Heart right ventricle (tissue), 16 donors: ENCODE data around the gene PCDHGB4. TPM values are rescaled to one million over a fixed set of nuclear protein-coding genes. Genes with fewer than 3 reads are reported as not detected.
A peak's percentile ranks its signal among the peaks of the same experiment; 100 is the strongest.

Source experiments
- ATAC-seq, 8 donors: fragments of 200-7000 bp; cut with Tn5 transposase; one replicate each; pipeline ENCODE4 v1.9.1; 2020; ENCODE audit warnings: mild to moderate bottlenecking in 8 of 8, moderate library complexity in 8 of 8, moderate number of reproducible peaks in 1 of 8
- DNase-seq, 2 donors: peaks; one replicate each; pipeline ENCODE4 v3.0.0-alpha.2; 2020
- H3K27ac ChIP-seq, 10 donors: fragments of 200-600 bp; sonication (generic) in 2 of 10; one replicate each; pipeline versions ENCODE4 v1.5.0 to v1.8.0; 2020 to 2022; ENCODE audit warnings: mild to moderate bottlenecking in 3 of 10
- H3K27me3 ChIP-seq, 7 donors: fragments of 200-600 bp; one replicate each; pipeline ENCODE4 v1.8.0; 2021 to 2022; ENCODE audit warnings: mild to moderate bottlenecking in 2 of 7
- H3K36me3 ChIP-seq, 9 donors: fragments of 200-600 bp; sonication (generic) in 1 of 9; one replicate each; pipeline versions ENCODE4 v1.5.0 to v1.8.0; 2020 to 2022; ENCODE audit warnings: mild to moderate bottlenecking in 2 of 9
- H3K4me1 ChIP-seq, 9 donors: fragments of 200-600 bp; sonication (generic) in 1 of 9; one replicate each; pipeline versions ENCODE4 v1.5.0 to v1.8.0; 2020 to 2022; ENCODE audit warnings: mild to moderate bottlenecking in 4 of 9
- H3K4me3 ChIP-seq, 10 donors: fragments of 200-600 bp; sonication (generic) in 2 of 10; one replicate each; pipeline versions ENCODE4 v1.5.0 to v1.8.0; 2020 to 2022; ENCODE audit warnings: mild to moderate bottlenecking in 7 of 10, moderate library complexity in 2 of 10
- H3K9me3 ChIP-seq, 11 donors: fragments of 200-600 bp in 10 of 11; sonication (generic) in 2 of 11; one replicate each; pipeline versions ENCODE4 v1.5.0 to v1.8.0; 2013 to 2022; ENCODE audit warnings: mild to moderate bottlenecking in 2 of 11, control low read depth in 1 of 11, moderate library complexity in 1 of 11
- WGBS, 2 donors: extraction: QIAGEN DNeasy Blood & Tissue Kit; methylation state at CpG; one replicate each; pipeline ENCODE4 v1.1.7; 2013; ENCODE audit warnings: inconsistent platforms in 1 of 2; 5-methylcytosine and 5-hydroxymethylcytosine counted together
- intact Hi-C, 10 donors: fragments of 100-400 bp; cut with DNase I; formaldehyde crosslinking; loops; one replicate each; pipeline versions ENCODE4 v1.11.1 to v1.14.2; 2022
- polyA plus RNA-seq, 2 donors: library from polyadenylated mRNA; stranded (reverse); fragments of 200-250 nt; gene quantifications; one replicate each; pipeline ENCODE4 v1.2.3, GENCODE V29; 2013
- total RNA-seq, 10 donors: library from RNA; stranded (reverse); fragmentation: NEBNext Ultra II Directional in 3 of 10; extraction: Animal tissue kit (Norgen Biotek cat#: 25700) in 3 of 10; gene quantifications; one replicate each; pipeline versions ENCODE4 v1.2.1 to v1.2.4, GENCODE V29; 2021 to 2023
- TF ChIP-seq, protein P1 (sequence below), 9 donors: fragments of 200-600 bp; sonication (generic) in 2 of 9; IDR thresholded peaks; one replicate each; pipeline versions ENCODE4 v1.5.0 to v1.8.0; 2021 to 2022; ENCODE audit warnings: antibody characterized with exemption in 9 of 9, mild to moderate bottlenecking in 5 of 9, moderate library complexity in 1 of 9
- donor health status: Arrhythmogenic right ventricular cardiomyopathy.
- donor health status: ischemic (EF 13 %, LVEDD 7.1; RV severe dilation, severe dysfunction).
- donor health status: healthy with polysubstance abuse.
- donor health status: DM: no; HTN: yes; CAD: no.
- donor health status: DM: no; HTN: no; CAD: no.
- donor health status: ischemic (EF 25% LVEDD 6.9; RV normal size, moderate dysfunction).
- donor health status: ischemic (EF 25% LVEDD 5.7; RV mildly dilated, moderate dysfunction).
- donor health status: healthy.
- donor health status: DM: yes; HTN: yes; CAD: no.
- donor health status: Ischemic cardiomyopathy.
- donor health status: ischemic (EF 35%, LVEDD 5.7; RV mildly dilated, moderate dysfunction).
- donor health status: nonischemic (EF 11% LVEDD 7.7; RV severe dilation, severe dysfunction).
- donor health status: DM: yes; HTN: yes; CAD: no.
- donor health status: PGD.
- donor health status: ischemic (EF 29% LVEDD 5.4; RV normal size, mild dysfunction).
- donor health status: nonischemic (EF 23%, LVEDD 6.1; RV moderate dilation, normal function).

PCDHGB4 gene
- total and polyA plus RNA-seq, 12 donors = 0.96 to 10.9 (median 7.1) TPM

GRCh38 chr5:141369994-141370848 is 17.3 kb upstream of the PCDHGB4 start, which contains the start of gene PCDHGB3:
Gene PCDHGB3, plus strand, starts transcription at chr5:141370242. Its CDS starts 153 bp downstream, at chr5:141370395.
- H3K36me3 ChIP-seq = peaks cover 0 to 36% (median 0%) of the 10 kb centered on the region in 9 donors
- TF ChIP-seq, protein P1, sequence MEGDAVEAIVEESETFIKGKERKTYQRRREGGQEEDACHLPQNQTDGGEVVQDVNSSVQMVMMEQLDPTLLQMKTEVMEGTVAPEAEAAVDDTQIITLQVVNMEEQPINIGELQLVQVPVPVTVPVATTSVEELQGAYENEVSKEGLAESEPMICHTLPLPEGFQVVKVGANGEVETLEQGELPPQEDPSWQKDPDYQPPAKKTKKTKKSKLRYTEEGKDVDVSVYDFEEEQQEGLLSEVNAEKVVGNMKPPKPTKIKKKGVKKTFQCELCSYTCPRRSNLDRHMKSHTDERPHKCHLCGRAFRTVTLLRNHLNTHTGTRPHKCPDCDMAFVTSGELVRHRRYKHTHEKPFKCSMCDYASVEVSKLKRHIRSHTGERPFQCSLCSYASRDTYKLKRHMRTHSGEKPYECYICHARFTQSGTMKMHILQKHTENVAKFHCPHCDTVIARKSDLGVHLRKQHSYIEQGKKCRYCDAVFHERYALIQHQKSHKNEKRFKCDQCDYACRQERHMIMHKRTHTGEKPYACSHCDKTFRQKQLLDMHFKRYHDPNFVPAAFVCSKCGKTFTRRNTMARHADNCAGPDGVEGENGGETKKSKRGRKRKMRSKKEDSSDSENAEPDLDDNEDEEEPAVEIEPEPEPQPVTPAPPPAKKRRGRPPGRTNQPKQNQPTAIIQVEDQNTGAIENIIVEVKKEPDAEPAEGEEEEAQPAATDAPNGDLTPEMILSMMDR (IDR thresholded peaks at IDR 0.05) = peak in 7 of 9 donors; percentile 31 to 62 (median 43)
- no peak for DNase-seq
- H3K4me1 ChIP-seq = peaks cover 0 to 39% (median 0%) of the 10 kb centered on the region in 9 donors
- ATAC-seq = peak; percentile 80 to 94 (median 88)
- intact Hi-C loops = loop anchor here in 1 of 10 donors (2.0 kb wide), 1 partner anchor 27 kb away; the partner anchor contains the start of gene PCDHGA3
- peak within 1 kb of the TSS in 4 of 10 donors; percentile 21 to 57 (median 44) for H3K27ac ChIP-seq
- H3K4me3 ChIP-seq = peak within 1 kb of the TSS in 7 of 10 donors; percentile 6 to 43 (median 37)
- H3K27me3 ChIP-seq = peaks cover 0 to 81% (median 0%) of the 10 kb centered on the region in 7 donors
- WGBS, 2 donors = 19 to 24% methylated on average over 32 of the region's 32 CpGs
- H3K9me3 ChIP-seq = peaks cover 0 to 100% (median 55%) of the 10 kb centered on the region in 11 donors

DNA sequence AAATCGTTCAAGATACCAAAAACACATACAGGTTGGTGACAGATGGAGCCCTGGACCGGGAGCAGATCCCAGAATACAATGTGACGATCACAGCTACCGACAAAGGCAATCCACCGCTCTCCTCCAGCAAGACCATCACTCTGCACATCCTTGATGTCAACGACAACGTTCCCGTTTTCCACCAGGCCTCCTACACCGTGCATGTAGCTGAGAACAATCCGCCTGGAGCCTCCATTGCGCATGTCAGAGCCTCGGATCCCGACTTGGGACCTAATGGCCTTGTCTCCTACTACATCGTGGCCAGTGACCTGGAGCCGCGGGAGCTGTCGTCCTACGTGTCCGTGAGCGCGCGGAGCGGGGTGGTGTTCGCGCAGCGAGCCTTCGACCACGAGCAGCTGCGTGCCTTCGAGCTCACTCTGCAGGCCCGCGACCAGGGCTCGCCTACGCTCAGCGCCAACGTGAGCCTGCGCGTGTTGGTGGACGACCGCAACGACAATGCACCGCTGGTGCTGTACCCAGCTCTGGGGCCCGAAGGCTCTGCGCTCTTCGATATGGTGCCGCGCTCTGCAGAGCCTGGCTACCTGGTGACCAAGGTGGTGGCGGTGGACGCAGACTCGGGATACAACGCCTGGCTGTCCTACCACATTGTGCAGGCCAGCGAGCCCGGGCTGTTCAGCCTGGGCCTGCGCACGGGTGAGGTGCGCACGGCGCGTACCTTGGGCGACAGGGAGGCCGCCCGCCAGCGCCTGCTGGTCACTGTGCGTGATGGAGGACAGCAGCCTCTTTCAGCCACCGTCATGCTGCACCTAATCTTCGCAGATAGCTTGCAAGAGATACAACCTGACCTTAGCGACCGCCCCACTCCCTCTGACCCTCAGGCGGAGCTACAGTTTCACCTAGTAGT is 15.7 kb upstream of the PCDHGB4 start:
- peaks cover 0 to 28% (median 0%) of the 10 kb centered on the region in 9 donors for H3K36me3 ChIP-seq
- H3K27me3 ChIP-seq = peaks cover 0 to 65% (median 0%) of the 10 kb centered on the region in 7 donors
- H3K9me3 ChIP-seq = peaks cover 0 to 99% (median 63%) of the 10 kb centered on the region in 11 donors
- no peak for DNase-seq
- intact Hi-C loops = no loop called here
- ATAC-seq = peak in 4 of 8 donors; percentile 11 to 67 (median 42)
- peaks cover 0 to 39% (median 0%) of the 10 kb centered on the region in 9 donors for H3K4me1 ChIP-seq
- 32 to 35% methylated on average over 69 of the region's 69 CpGs for WGBS, 2 donors
- H3K27ac ChIP-seq = no peak overlapping the region
- H3K4me3 ChIP-seq = no peak overlapping the region
- TF ChIP-seq, protein P1 (IDR thresholded peaks at IDR 0.05) = no peak

DNA sequence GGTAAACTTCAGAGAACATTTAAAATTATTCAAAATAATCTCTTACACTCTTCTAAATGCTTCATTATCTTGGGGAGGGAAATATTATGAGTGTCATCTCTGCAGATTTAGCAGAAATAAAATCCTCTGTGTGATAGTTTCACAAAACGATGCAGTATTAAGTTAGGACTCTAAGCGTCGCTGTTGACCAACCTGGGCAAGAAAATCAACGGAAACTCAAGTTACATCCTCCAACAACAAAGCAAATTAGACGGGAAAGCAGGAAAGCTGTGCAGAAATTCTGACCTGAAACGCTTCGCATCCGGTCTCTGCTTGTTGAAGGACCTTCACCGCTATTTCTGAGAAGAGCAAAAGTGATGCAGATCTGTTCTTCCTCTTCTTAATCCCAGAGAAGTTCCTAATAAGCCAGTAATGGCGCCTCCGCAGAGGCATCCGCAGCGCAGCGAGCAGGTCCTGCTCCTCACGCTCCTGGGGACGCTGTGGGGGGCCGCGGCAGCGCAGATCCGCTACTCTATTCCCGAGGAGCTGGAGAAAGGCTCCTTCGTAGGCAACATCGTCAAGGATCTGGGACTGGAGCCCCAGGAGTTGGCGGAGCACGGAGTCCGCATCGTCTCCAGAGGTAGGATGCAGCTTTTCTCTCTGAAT is 13.7 kb upstream of the PCDHGB4 start, which contains the start of gene PCDHGA6:
PCDHGA6 (plus strand) TSS at position 219 of the 645 bp plus-strand sequence; CDS start at position 412, 193 bp downstream.
- no peak for DNase-seq
- Histone ChIP-seq H3K4me1 (peaks cover 0 to 39% (median 0%) of the 10 kb centered on the region in 9 donors), H3K27me3 (peaks cover 0 to 58% (median 0%) of the 10 kb centered on the region in 7 donors), H3K9me3 (peaks cover 0 to 99% (median 64%) of the 10 kb centered on the region in 11 donors), H3K27ac (peak within 1 kb of the TSS in 1 of 10 donors; percentile 8), H3K36me3 (peaks cover 0 to 43% (median 0%) of the 10 kb centered on the region in 9 donors), H3K4me3 (peak within 1 kb of the TSS in 8 of 10 donors; percentile 13 to 36 (median 23))
- intact Hi-C loops = no loop called here
- 25 to 27% methylated on average over 27 of the region's 27 CpGs for WGBS, 2 donors
- ATAC-seq = no peak
- TF ChIP-seq, protein P1 (IDR thresholded peaks at IDR 0.05) = peak in 8 of 9 donors; percentile 20 to 53 (median 43)
